ENCODE results near the gene TSPAN15.

TSPAN15 gene

GRCh38 chr10:69495666-69496065 lies 44.4 kb downstream of the TSPAN15 start:
- no peak for DNase-seq (ENCODE audit: extremely low spot score)
- CTCF ChIA-PET, result no interaction called here
- POLR2A ChIA-PET, result no interaction called here
- TF ChIP-seq ARNT (IDR thresholded peaks at IDR 0.05) (no peak), SUZ12 (IDR thresholded peaks at IDR 0.05) (no peak), TARDBP (IDR thresholded peaks at IDR 0.05) (no peak), HDGF (IDR thresholded peaks at IDR 0.05; ENCODE audit: borderline replicate concordance) (no peak), FOXK2 (IDR thresholded peaks at IDR 0.05) (no peak), LEF1 (IDR thresholded peaks at IDR 0.05; ENCODE audit: borderline replicate concordance) (no peak), BHLHE40 (IDR thresholded peaks at IDR 0.05; ENCODE audit: borderline replicate concordance) (no peak), SP1 (IDR thresholded peaks at IDR 0.05) (no peak), FOXM1 (IDR thresholded peaks at IDR 0.05; ENCODE audit: borderline replicate concordance) (no peak)
- TF ChIP-seq, protein P1, sequence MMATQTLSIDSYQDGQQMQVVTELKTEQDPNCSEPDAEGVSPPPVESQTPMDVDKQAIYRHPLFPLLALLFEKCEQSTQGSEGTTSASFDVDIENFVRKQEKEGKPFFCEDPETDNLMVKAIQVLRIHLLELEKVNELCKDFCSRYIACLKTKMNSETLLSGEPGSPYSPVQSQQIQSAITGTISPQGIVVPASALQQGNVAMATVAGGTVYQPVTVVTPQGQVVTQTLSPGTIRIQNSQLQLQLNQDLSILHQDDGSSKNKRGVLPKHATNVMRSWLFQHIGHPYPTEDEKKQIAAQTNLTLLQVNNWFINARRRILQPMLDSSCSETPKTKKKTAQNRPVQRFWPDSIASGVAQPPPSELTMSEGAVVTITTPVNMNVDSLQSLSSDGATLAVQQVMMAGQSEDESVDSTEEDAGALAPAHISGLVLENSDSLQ (IDR thresholded peaks at IDR 0.05), result no peak

DNA sequence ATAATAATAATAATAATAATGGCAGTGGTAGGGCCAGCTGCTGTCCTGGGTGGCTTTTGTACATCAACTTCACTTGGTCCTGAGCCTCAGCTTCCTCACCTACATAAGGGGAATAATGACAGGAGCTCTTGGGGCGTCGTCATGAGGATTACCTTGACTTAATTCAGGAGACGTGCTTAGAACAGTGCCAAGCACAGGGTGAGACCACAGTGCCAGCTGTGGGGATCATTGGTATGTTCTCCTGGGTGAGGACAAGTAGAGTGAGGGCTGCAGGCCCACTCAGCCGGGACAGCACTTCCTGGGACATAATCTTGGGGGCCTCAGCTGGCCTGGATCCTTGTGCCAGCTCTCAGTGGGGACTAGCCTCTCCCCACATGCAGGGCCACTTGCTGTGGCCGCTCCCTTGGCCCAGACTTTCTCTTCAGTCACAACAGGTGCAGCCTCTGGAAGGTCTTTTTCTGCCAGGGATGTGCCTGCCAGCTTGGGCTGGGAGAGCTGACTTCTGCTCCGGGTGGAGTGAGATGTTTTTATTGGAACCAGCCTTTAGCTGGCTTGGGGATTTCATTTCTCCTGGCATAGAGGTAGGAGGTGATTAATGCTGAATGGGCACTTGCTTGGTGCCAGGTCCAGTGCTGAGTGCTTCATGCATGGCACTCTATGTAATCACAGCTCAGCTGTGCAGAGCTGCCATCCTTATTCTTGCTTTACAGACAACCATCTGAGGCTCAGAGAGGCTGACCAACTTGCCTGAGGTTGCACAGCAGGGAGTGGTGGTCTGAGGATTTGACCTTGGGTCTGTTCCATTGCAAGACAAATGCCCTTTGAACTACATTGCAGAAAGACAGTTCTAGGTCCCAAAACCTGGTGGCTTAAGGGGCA lies 45.3 kb downstream of the TSPAN15 start:
- no peak for DNase-seq (ENCODE audit: extremely low spot score)
- ChIA-PET POLR2A (no interaction called here), CTCF (interaction anchor here (1.2 kb wide), 1 partner anchor 46 kb away, joined by 4 read pairs; no protein-coding TSS in a partner anchor)
- TF ChIP-seq TARDBP (IDR thresholded peaks at IDR 0.05) (no peak), SP1 (IDR thresholded peaks at IDR 0.05) (no peak), CTBP1 (IDR thresholded peaks at IDR 0.05; ENCODE audit: borderline replicate concordance) (no peak)

DNA sequence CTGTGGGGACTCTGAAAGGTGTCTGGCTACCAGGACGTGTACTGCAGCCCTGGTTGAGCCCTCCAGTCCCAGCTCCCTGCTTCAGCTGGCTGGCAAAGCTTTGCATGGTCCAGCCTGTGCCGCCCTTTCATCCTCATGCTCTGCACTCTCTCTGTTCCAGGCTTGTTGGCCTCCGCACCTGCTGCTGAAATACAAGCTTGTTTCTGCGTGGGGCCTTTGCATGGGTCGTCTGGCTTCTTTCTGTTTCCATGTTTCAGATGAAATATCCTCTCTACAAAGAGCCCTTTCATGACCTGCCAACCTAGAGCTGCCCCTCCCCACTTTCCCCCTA lies 45.9 kb downstream of the TSPAN15 start:
- POLR2A ChIA-PET, result no interaction called here

DNA sequence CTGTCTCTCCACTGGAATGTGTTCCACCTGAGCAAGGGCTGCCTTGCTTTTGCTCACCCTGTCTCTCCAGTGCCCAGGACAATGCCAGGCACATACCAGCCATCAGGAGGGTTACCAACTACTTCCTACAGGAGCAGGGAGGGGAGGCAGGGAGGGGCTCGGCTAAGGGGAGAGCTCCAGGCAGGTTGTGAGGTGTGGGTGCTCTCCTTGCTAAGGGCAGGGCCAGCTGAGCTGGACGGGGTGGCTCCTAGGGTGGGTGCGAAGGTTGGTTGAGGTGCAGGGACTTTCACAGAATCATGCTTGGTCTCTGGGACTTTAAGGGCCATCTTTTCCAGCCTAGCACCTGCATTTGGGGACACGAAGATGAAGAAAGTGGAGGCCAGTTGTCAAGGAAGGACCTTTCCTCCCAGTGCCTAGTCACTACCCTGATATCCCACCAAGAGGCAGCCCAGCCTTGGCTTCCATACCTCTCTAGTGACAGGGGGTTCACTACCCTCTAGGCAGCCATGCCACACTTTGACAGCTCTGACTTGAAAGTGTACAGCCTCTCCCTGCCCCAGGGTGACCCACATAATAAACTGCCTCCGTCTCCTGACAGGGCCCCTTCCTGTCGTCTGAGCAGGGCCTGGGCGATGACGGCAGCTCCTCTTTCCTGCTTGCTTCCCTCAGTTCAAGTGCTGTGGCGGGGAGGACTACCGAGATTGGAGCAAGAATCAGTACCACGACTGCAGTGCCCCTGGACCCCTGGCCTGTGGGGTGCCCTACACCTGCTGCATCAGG lies 46.5 kb downstream of the TSPAN15 start:
- ChIA-PET POLR2A (no interaction called here), CTCF (interaction anchor here (1.2 kb wide), 1 partner anchor 48 kb away, joined by 4 read pairs; no protein-coding TSS in a partner anchor)
- no peak for DNase-seq (ENCODE audit: extremely low spot score)
- TF ChIP-seq BHLHE40 (IDR thresholded peaks at IDR 0.05; ENCODE audit: borderline replicate concordance) (no peak), ELF4 (IDR thresholded peaks at IDR 0.05) (no peak), SUZ12 (IDR thresholded peaks at IDR 0.05) (no peak), NFRKB (IDR thresholded peaks at IDR 0.05) (no peak), CTBP1 (IDR thresholded peaks at IDR 0.05; ENCODE audit: borderline replicate concordance) (no peak), LEF1 (IDR thresholded peaks at IDR 0.05; ENCODE audit: borderline replicate concordance) (no peak), SP1 (IDR thresholded peaks at IDR 0.05) (no peak)
- TF ChIP-seq, protein P1 (IDR thresholded peaks at IDR 0.05), result no peak

More for the DNA sequence above, 45.9 kb downstream of the TSPAN15 start:
- TF ChIP-seq FOXM1 (IDR thresholded peaks at IDR 0.05; ENCODE audit: borderline replicate concordance) (no peak), FOXA1 (IDR thresholded peaks at IDR 0.05) (no peak), FOXK2 (IDR thresholded peaks at IDR 0.05) (no peak), L3MBTL2 (conservative IDR thresholded peaks at IDR 0.05) (no peak), NFRKB (IDR thresholded peaks at IDR 0.05) (no peak), CTBP1 (IDR thresholded peaks at IDR 0.05; ENCODE audit: borderline replicate concordance) (no peak), BHLHE40 (IDR thresholded peaks at IDR 0.05; ENCODE audit: borderline replicate concordance) (no peak)
- TF ChIP-seq, protein P1 (IDR thresholded peaks at IDR 0.05), result no peak
- CTCF ChIA-PET, result interaction anchor here (1.2 kb wide), 1 partner anchor 47 kb away, joined by 4 read pairs; no protein-coding TSS in a partner anchor
- no peak for DNase-seq (ENCODE audit: extremely low spot score)

DNA sequence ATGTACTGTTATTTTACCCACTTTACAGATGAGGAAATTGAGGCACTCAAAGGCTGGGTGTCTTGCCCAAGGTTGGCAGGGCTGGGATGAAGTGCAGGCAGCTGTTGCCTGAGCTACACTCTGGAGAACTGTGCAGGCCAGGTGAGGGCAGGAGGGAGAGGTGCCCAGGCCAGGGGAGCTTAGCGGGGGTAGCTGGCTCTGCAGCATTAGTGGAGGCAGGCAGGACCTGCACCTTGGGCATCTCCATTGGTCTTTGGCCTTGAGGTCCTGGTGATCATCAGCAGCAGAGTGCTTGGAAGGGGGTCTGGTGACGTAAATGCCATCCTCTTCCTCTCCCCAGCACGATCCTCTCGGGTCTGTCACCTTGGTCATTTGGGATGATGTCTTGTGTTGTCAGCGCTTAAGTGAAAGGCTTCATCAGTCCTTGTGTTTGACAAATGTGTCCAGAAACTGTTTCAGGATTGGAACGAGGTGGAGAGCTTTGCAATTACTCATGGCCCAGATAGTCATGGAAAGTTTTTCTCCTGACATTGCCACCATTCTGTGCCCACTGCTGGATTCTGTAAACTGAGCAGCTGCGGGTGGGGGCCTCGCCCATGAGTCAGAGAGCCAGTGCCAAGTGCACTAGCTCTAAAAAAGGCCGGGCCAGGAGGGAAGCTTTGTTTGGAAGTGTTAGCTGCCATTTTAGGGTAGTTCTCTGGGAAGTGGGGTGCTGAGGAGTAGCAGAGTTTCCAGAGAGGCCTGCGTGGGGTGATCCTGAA lies 47.6 kb downstream of the TSPAN15 start:
- DNase-seq (ENCODE audit: extremely low spot score), result no peak
- no peak for TF ChIP-seq L3MBTL2 (conservative IDR thresholded peaks at IDR 0.05)
- no peak for TF ChIP-seq CTBP1 (IDR thresholded peaks at IDR 0.05; ENCODE audit: borderline replicate concordance)
- TF ChIP-seq ZNF384 (IDR thresholded peaks at IDR 0.05), result no peak
- no peak for TF ChIP-seq NFRKB (IDR thresholded peaks at IDR 0.05)
- no peak for TF ChIP-seq FOXA1 (IDR thresholded peaks at IDR 0.05)
- TF ChIP-seq, protein P1 (IDR thresholded peaks at IDR 0.05), result no peak
- TF ChIP-seq HDGF (IDR thresholded peaks at IDR 0.05; ENCODE audit: borderline replicate concordance), result no peak
- no peak for TF ChIP-seq LEF1 (IDR thresholded peaks at IDR 0.05; ENCODE audit: borderline replicate concordance)
- TF ChIP-seq SP1 (IDR thresholded peaks at IDR 0.05), result no peak
- no peak for TF ChIP-seq ELF4 (IDR thresholded peaks at IDR 0.05)
- TF ChIP-seq FOXM1 (IDR thresholded peaks at IDR 0.05; ENCODE audit: borderline replicate concordance), result no peak
- no peak for TF ChIP-seq FOXK2 (IDR thresholded peaks at IDR 0.05)
- no peak for TF ChIP-seq ARNT (IDR thresholded peaks at IDR 0.05)
- ChIA-PET POLR2A (no interaction called here), CTCF (interaction anchor here (0.6 kb wide), 1 partner anchor 464 kb away, joined by 4 read pairs; no protein-coding TSS in a partner anchor)

Measured in HEK293T (cell line).